SHP77 (cell line): Measurements from ENCODE around the gene HSPB2.
"Not testable (repeated sequence)": the region's sequence is repeated elsewhere in the genome, so short reads cannot be mapped to it uniquely, and the experiment has no call there.

ENCODE experiments used
- DNase-seq, 2 experiments: peaks; one replicate each; lab custom pipeline; 2025; lab: John Stamatoyannopoulos, UW

HSPB2 gene

DNA sequence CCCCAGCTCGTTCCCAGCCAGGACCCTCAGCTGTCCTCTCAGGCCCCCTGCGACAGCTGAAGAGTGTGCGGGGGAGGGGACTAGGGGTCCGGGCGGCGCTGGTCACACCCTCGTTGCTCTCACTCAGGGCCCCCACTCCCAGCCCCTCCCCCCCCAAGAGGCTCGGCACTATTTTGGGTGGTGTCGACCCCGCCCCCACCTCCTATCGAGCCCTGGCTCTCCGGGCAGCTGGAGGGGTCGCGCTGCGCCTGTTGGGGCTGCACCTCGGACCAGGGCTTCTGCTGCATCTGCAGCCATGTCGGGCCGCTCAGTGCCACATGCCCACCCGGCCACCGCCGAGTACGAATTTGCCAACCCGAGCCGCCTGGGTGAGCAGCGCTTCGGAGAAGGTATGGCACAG lies at the start of gene HSPB2:
Gene HSPB2 (plus strand): TSS at position 200 of the 400 bp plus-strand sequence. CDS start 96 bp downstream, at position 296.
- no peak for DNase-seq

GRCh38 chr11:111870113-111870512 lies 42.4 kb upstream of the HSPB2 start:
- no peak for DNase-seq

- no peak for DNase-seq
Measured at GRCh38 chr11:111870522-111870885, 42.0 kb upstream of the HSPB2 start.

GRCh38 chr11:111870886-111871692 lies 41.4 kb upstream of the HSPB2 start, which contains the start of gene ALG9:
Gene ALG9 (minus strand): TSS chr11:111871581. CDS start chr11:111871482, 99 bp downstream.
- DNase-seq = peak; percentile 53 to 77

DNA sequence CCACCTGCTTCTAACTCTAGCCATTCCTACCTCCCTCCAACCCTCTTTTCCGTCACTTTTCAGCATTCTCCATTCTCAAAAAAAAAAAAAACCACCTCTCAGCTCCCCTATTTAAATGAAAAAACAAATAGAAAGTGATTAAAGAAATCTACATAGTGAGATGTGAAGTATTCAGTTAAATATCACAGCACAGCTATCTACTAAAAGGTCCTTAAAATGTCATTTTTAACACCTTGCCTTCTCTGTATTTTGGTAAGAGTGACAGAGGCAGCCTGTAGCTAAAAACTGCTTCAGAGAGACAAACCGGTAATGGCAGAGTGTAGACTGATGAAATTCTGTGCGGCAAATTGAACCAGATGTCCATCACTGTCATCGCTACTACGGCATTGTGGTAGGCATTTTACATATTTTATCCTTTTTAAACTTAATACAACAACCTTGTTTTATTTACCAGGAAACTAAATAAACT lies 40.8 kb upstream of the HSPB2 start:
- no peak for DNase-seq

DNA sequence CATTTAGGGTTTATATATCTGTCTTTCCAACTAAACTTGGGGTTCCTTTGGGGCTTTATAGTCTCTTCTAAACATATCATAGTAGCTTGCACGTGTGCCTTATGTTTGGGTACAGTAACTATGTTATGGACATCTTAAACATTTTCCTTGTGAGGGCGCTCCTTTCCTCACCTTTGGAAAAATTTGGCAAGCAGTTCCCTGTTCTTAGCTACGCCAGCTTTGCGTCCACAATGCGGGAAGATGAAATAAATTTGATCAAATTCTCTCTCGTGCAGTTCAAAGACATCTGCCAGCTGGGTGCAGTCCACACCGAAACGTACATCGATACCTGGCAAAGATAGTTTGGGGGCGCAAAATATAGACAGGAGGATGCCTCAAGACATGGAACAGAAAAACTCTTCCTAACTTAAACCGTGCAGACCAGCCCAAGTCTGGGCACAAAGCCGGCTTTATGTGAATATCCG lies 34.1 kb upstream of the HSPB2 start:
- peak in 1 of 2 experiments; percentile 37 for DNase-seq

DNA sequence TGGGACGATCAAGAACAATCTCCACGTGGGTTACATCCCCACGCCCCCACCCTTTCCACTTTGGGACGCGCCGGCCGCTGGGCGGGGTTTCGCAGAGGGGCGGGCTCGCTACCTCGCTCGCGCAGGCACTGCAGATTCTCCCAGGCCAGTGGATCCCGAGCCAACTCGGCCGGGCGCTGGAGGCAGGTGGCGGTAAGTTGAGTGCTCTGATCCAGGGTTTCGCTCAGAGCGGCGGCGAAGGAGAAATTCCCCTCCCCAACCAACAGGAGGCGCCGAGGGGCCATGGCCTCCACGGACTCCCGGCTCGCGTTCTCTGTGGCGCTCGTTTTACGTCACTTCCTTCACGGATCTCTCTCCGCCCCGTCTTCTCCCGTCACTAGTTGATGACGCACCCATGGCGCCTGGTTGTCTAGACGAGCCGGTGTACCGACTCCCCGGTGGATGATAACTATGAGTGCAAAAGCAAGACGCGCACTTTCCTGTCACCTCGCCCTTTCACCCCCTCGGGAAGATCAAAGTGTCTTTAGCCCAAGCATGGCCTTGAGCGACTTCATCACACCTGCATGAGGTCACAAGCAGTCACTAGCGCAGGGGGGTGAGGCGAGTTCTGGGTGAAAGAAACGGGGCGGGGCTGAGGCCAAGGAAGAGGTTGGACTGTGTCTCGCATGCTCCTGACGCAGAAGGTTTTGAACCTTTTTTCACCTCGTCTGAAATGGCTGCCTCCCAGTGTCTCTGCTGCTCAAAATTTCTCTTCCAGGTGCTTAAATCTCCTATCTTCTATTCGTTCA lies 33.5 kb upstream of the HSPB2 start, which contains the start of the genes CFAP68 and FDXACB1:
Gene CFAP68 (plus strand): TSS at position 693 of the 788 bp plus-strand sequence. CDS start 20 bp downstream, at position 713.
Gene FDXACB1 (minus strand): TSS at position 317 of the 788 bp plus-strand sequence. CDS start 33 bp downstream, at position 284.
- peak; percentile 96 to 98 for DNase-seq

- DNase-seq = no peak
Measured at GRCh38 chr11:111879637-111879960, 32.9 kb upstream of the HSPB2 start.

GRCh38 chr11:111882202-111882601 lies 30.3 kb upstream of the HSPB2 start:
- no peak for DNase-seq

DNA sequence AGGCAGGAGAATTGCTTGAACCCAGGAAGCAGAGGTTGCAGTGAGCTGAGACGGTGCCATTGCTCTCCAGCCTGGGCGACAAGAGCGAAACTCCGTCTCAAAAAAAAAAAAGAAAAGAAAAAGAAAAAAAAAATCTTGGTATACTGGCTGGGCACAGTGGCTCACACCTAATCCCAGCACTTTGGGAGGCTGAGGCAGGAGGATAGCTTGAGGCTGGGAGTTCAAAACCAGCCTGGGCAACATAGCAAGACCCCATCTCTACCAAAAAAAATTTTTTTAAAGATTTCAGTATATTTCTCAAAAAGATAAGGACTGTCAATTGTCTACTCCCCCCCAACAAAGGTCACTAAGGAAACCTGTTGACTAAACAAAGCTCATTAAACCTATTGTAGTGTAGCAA lies 27.5 kb upstream of the HSPB2 start:
- DNase-seq = not testable (repeated sequence)

DNA sequence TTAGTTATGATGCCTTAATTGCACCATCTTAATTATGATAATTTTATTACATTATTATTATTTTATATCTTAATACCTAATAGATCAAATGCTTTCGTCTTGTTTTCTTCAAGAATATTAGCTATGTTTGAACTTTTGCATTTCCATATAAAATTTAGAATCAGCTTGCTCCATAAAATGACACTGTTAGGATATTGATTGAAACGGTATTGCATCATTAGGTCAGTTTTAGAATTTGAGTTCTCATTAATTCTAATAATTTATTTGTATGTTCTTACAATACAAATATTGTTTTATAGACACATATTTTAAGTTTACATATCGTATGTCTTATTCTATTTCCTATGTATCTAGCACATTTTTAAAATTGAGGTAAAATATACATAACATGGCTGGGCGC lies 26.5 kb upstream of the HSPB2 start:
- no peak for DNase-seq

GRCh38 chr11:111886844-111887243 lies 25.7 kb upstream of the HSPB2 start:
- DNase-seq = no peak

- no peak for DNase-seq
Measured at GRCh38 chr11:111905411-111905810, 7.1 kb upstream of the HSPB2 start.

DNA sequence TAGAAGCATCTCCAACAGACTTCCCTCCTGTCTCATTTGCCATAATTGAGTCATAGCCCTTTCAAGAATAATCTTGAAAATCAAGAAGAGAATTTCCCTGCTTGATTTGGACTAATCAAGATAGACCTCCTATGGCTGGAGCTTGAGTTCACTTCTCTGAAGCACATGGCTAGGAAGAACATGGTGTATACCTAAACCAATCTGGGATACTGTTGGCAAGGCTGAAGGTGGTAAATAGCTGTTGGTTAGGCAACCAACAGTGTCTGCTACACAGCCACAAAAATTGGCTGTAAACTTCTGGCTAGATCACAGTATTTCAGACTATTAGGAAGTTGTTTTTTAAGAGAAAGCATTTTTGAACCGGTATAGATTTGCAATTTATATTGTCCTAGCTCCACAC lies 5.9 kb upstream of the HSPB2 start:
- no peak for DNase-seq

DNA sequence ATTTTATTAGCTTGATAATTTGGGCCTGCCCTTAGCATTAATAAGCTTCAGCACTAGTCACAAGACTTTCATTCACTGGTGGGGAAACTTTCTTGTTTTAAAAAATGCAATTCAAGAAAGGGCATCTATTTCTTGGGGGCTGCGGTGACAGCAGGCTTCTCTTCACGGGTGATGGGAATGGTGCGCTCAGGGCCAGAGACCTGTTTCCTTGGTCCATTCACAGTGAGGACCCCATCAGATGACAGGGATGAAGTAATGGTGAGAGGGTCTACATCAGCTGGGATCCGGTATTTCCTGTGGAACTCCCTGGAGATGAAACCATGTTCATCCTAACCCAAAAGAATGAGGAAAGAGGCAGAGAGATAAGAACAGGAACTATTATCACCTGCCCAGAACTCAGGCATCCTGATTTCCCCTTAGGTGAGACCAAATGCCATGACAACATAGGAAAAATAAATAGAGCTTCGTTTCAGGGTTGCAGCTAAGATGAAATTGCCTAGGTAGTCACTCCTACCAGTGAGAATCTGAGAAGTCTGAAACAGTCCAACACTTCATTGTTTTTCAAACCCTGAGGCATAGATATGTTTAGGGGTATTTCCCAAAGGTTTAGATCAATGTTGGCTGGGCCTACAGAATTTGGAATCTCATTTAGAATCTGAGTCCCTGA lies 3.8 kb upstream of the HSPB2 start:
- no peak for DNase-seq

- no peak for DNase-seq
Measured at GRCh38 chr11:111909378-111909777, 3.2 kb upstream of the HSPB2 start.

DNA sequence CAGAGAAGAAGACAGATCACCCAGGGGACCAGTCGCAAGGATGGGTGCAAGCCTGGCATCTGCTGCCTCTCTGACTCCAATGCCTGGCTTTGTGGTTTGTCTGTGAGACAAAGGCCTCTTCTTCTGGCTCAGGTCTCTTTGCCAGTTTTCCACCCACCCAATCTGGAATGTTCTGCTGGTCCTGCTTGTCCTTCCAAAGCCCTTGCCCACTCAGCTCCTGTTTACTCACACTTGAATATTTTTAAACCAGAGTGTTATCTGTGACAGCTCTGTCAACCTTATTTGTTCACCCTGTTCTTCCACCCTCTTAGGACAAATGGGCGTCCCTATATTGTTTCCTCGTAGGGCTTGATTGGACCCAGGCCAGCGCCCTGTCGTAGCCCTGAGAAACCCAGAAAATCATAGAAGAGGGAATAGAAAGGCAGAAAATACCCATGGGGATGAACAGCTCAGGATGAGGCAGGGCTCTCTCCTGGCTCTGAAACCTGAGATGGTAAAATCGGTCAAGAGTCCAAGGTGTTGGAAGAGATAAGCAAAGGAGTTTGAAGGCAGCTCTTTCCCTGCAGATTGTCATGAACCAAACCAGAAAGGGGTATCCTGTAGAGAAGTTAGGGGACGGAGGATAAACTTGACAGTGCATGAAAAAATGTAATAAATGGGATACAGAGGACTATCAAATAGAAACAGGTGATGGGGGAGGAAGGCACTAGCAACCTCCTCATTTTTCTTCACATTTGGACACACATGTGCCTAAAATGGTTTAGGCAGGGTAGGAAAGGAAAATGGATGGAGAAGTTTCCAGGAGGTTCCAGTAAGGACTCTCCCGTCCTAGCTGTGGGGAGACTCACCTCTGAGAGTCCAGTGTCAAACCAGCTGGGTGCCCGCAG lies 1.6 kb upstream of the HSPB2 start:
- DNase-seq = no peak

DNA sequence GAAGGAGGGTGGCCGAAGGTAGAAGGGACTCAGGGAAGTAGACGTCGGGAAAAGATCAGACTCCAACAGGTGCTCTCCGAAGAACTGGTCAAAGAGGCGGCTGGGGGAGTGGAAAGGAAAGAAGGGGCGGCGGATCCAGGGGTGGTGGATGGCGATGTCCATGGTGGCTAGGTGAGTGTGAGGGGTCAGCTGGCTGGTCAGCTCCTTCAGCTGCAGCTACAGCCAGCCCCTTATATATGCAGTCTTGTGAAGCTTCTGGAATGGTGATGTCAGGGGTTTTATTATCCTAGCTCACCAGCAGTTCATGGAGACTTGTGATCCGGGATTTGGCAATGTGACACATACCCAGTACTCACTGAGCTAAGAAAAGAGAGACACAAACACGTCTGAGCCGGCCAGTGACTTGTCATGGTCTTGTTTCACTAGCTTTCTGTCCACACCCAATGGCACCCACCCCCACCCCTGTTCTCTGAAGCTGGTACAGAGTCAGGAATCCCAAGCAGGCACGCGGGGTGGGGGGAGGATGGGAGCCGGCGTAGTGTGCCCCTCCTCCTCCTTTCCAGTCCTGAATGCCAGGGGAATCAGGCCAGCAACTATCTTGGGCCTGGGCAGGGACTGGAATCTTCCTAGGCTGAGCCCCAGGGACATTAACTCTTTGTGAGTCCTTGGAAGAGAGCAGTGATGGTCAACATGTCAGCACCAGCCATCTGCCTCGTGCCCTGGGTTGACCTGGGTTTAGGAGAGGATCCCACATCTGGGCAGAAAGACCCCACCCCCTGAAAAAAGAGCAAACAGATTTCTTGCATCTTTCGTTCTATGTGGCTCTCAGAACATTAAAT lies 752 bp upstream of the HSPB2 start, which contains the start of gene CRYAB:
Gene CRYAB (minus strand): TSS at position 208 of the 839 bp plus-strand sequence. CDS start 46 bp downstream, at position 162.
- no peak for DNase-seq

- no peak for DNase-seq
Measured at GRCh38 chr11:111913031-111913861, 712 bp downstream of the HSPB2 start.
